Measurements from ENCODE around the gene NEBL. TPM values are rescaled to one million over a fixed set of nuclear protein-coding genes. Genes with fewer than 3 reads are reported as not detected.

Gene NEBL
- total RNA-seq, 4 donors from 2014 or later, result 1.9 to 6.5 (median 2.4) TPM

- H3K27me3 ChIP-seq, result no peaks in the 10 kb centered on the region
- WGBS, 2 donors (ENCODE audit: low coverage in 1 of 2), result 46% methylated on average over 1 of the region's 1 CpG; no CpG with 5 or more reads in 1 of the 2 donors
- H3K4me3 ChIP-seq, result no peak overlapping the region
- H3K36me3 ChIP-seq, result no peaks in the 10 kb centered on the region
- H3K4me1 ChIP-seq, result no peaks in the 10 kb centered on the region
- no peaks in the 10 kb centered on the region for H3K9me3 ChIP-seq
- no peak overlapping the region for H3K27ac ChIP-seq
- ATAC-seq, result no peak
- TF ChIP-seq EP300 (IDR thresholded peaks at IDR 0.05) (no peak), POLR2AphosphoS5 (IDR thresholded peaks at IDR 0.05) (no peak), POLR2A (IDR thresholded peaks at IDR 0.05) (no peak), CTCF (IDR thresholded peaks at IDR 0.05) (no peak)
These were observed 19.9 kb upstream of the NEBL start for GRCh38 chr10:20916976-20917375.

DNA sequence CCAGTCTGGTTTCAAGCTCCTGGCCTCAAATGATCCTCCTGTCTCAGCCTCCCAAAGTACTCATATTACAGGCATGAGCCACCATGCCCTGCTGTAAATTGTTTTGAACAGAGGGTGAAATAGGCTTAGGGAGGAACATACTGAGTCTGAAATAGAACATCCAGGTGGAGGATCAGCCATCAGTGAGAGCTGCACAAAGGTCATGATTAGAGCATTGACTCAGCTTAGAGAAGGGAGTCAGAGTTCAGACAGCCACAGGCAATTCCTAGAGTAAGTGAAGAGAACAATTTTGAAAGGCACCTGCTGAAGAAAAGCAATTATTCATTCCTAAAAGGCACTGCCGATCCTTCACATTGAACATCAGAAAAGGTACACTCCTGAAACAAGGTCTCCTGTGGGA is 15.9 kb upstream of the NEBL start:
- Histone ChIP-seq H3K4me1 (no peaks in the 10 kb centered on the region), H3K9me3 (no peaks in the 10 kb centered on the region), H3K27me3 (no peaks in the 10 kb centered on the region), H3K4me3 (no peak overlapping the region), H3K27ac (no peak overlapping the region), H3K36me3 (no peaks in the 10 kb centered on the region)
- no peak for ATAC-seq
- TF ChIP-seq POLR2A (IDR thresholded peaks at IDR 0.05) (no peak), CTCF (IDR thresholded peaks at IDR 0.05) (no peak), POLR2AphosphoS5 (IDR thresholded peaks at IDR 0.05) (no peak), EP300 (IDR thresholded peaks at IDR 0.05) (no peak)
- 94 to 100% methylated on average over 1 of the region's 1 CpG for WGBS, 2 donors (ENCODE audit: low coverage in 1 of 2)

- TF ChIP-seq POLR2AphosphoS5 (IDR thresholded peaks at IDR 0.05), result no peak
- TF ChIP-seq CTCF (IDR thresholded peaks at IDR 0.05), result no peak
- TF ChIP-seq POLR2A (IDR thresholded peaks at IDR 0.05), result no peak
- TF ChIP-seq EP300 (IDR thresholded peaks at IDR 0.05), result no peak
- Histone ChIP-seq H3K4me3 (no peak overlapping the region), H3K4me1 (no peaks in the 10 kb centered on the region), H3K27me3 (no peaks in the 10 kb centered on the region), H3K36me3 (no peaks in the 10 kb centered on the region), H3K27ac (no peak overlapping the region), H3K9me3 (no peaks in the 10 kb centered on the region)
- ATAC-seq, result no peak
- 69 to 81% methylated on average over 4 of the region's 4 CpGs for WGBS, 2 donors (ENCODE audit: low coverage in 1 of 2)
These were observed 14.5 kb upstream of the NEBL start for GRCh38 chr10:20911626-20912025.

GRCh38 chr10:20909801-20910200 is 12.7 kb upstream of the NEBL start:
- Histone ChIP-seq H3K9me3 (no peaks in the 10 kb centered on the region), H3K4me1 (no peaks in the 10 kb centered on the region), H3K4me3 (no peak overlapping the region), H3K27me3 (no peaks in the 10 kb centered on the region), H3K27ac (no peak overlapping the region), H3K36me3 (no peaks in the 10 kb centered on the region)
- TF ChIP-seq POLR2AphosphoS5 (IDR thresholded peaks at IDR 0.05) (no peak), POLR2A (IDR thresholded peaks at IDR 0.05) (no peak), CTCF (IDR thresholded peaks at IDR 0.05) (no peak), EP300 (IDR thresholded peaks at IDR 0.05) (no peak)
- no peak for ATAC-seq

DNA sequence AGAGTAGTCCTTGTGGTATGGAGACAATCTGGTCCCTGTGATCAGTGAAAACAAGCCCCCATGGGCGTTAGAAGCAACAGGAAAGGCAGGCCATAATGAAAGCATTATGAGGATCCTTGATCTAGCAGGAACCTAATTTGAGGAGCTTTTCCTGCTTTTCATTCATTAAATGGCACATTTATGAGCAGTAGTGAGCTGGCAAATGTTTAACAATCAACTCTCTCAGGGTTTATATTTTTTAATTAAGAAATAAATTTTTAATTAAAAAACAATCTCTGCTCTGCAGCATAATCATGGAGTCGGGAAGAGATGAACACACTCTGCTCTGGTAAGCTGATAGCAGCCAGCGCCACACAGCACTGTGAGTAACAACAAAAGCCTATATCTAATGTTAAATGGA is 11.3 kb upstream of the NEBL start:
- Histone ChIP-seq H3K36me3 (no peaks in the 10 kb centered on the region), H3K9me3 (no peaks in the 10 kb centered on the region), H3K27me3 (no peaks in the 10 kb centered on the region), H3K27ac (no peak overlapping the region), H3K4me3 (no peak overlapping the region), H3K4me1 (no peaks in the 10 kb centered on the region)
- WGBS, 2 donors (ENCODE audit: low coverage in 1 of 2), result 62 to 64% methylated on average over 3 of the region's 3 CpGs
- no peak for ATAC-seq
- TF ChIP-seq CTCF (IDR thresholded peaks at IDR 0.05) (no peak), POLR2AphosphoS5 (IDR thresholded peaks at IDR 0.05) (no peak), EP300 (IDR thresholded peaks at IDR 0.05) (no peak), POLR2A (IDR thresholded peaks at IDR 0.05) (no peak)
